Activated CD4-positive, alpha-beta T cell treated with anti-CD3 and anti-CD28 coated beads, Interleukin-2, amount 10 ng/mL, durations not matched to agents 24 days and 14 days (primary cell): Measurements from ENCODE around the gene MS4A13. TPM values are rescaled to one million over a fixed set of nuclear protein-coding genes. Genes with fewer than 3 reads are reported as not detected.

ENCODE experiments used
- DNase-seq: peaks from one replicate; pipeline ENCODE4 v3.0.0; 2022
- H3K27ac Mint-ChIP-seq: one replicate; pipeline ENCODE4 v1.8.0; 2022; ENCODE audit warnings: mild to moderate bottlenecking, mixed read lengths
- H3K27me3 Mint-ChIP-seq: one replicate; pipeline ENCODE4 v1.8.0; 2022; ENCODE audit warnings: mixed read lengths
- H3K36me3 Mint-ChIP-seq: one replicate; pipeline ENCODE4 v1.8.0; 2022; ENCODE audit warnings: low read depth, mild to moderate bottlenecking, mixed read lengths
- H3K4me1 Mint-ChIP-seq: one replicate; pipeline ENCODE4 v1.8.0; 2021; ENCODE audit warnings: mixed read lengths
- H3K4me3 Mint-ChIP-seq: one replicate; pipeline ENCODE4 v1.8.0; 2022; ENCODE audit warnings: mild to moderate bottlenecking, moderate library complexity, mixed read lengths
- H3K9me3 Mint-ChIP-seq: one replicate; pipeline ENCODE4 v1.8.0; 2021; ENCODE audit warnings: mixed read lengths
- intact Hi-C: fragments of 100-400 bp; cut with micrococcal nuclease; formaldehyde crosslinking; loops from one replicate; pipeline ENCODE4 v1.15.1; 2023
- total RNA-seq: library from RNA; stranded (reverse); gene quantifications from 2 replicates; pipeline ENCODE4 v1.2.3, GENCODE V29; 2022

The MS4A13 gene
- total RNA-seq, 1 donor from 2014 or later, result not detected

DNA sequence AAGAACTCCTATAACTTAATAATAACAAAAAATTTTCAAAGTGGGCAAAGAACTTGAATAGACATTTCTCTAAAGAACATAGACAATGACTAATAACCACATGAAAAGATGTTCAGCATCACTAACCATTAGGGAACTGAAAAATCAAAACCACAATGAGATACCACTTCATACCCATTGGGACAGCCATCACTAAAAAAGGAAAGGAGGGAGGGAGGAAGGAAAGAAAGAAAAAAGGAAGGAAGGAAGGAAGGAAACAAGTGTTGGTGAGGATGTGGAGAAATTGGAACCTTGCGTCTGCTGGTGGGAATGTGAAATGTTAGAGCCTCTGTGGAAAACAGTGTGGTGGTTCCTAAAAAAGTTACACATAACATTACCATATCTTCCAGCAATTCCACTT, 55.8 kb downstream of the MS4A13 start:
- H3K27me3 Mint-ChIP-seq, result peaks cover 10% of the 10 kb centered on the region
- H3K36me3 Mint-ChIP-seq, result no peaks in the 10 kb centered on the region
- intact Hi-C loops, result no loop called here
- DNase-seq, result no peak
- no peak overlapping the region for H3K27ac Mint-ChIP-seq
- H3K9me3 Mint-ChIP-seq, result no peaks in the 10 kb centered on the region
- no peak overlapping the region for H3K4me3 Mint-ChIP-seq
- no peaks in the 10 kb centered on the region for H3K4me1 Mint-ChIP-seq

DNA sequence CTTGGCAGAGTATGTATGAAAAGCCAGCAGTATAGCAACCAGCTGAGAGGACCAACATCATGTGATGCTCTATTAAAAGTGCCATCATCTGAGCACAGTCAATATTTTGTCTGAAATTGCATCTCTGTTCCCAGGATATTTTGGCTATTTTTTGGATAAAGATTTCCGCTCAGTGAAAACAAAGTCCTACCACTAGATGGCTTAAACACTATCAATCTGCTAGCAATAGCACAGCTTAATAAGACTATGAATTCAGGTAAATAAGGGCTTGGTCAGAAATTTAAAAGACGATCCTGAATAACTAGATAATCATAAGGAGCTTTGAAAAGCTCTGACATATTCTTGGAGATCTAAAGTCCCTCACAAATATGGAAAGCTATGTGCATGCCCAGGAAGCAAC, 74.4 kb downstream of the MS4A13 start:
- no peaks in the 10 kb centered on the region for H3K9me3 Mint-ChIP-seq
- H3K4me1 Mint-ChIP-seq, result no peaks in the 10 kb centered on the region
- no peak overlapping the region for H3K27ac Mint-ChIP-seq
- intact Hi-C loops, result no loop called here
- H3K4me3 Mint-ChIP-seq, result no peak overlapping the region
- no peaks in the 10 kb centered on the region for H3K36me3 Mint-ChIP-seq
- H3K27me3 Mint-ChIP-seq, result peaks cover 2% of the 10 kb centered on the region
- DNase-seq, result no peak

Other genes starting within 250 kb of the MS4A13 start
- gene MS4A4A, start 234.7 kb upstream of the MS4A13 start, total RNA-seq, result not detected in 2 replicates
- gene MS4A6E, start 188.1 kb upstream of the MS4A13 start, total RNA-seq, result not detected in 2 replicates
- gene MS4A7, start 136.9 kb upstream of the MS4A13 start, total RNA-seq, result not detected in 2 replicates
- gene MS4A14, start 118.9 kb upstream of the MS4A13 start, total RNA-seq, result not detected in 2 replicates
- not detected in 2 replicates for gene MS4A5, start 85.8 kb upstream of the MS4A13 start, total RNA-seq
- gene MS4A1, start 59.5 kb upstream of the MS4A13 start, total RNA-seq, result not detected in 2 replicates
- gene MS4A12, start 22.6 kb upstream of the MS4A13 start, total RNA-seq, result not detected in 2 replicates
- not detected in 2 replicates for gene MS4A8, start 184.2 kb downstream of the MS4A13 start, total RNA-seq
- not detected in 2 replicates for gene MS4A18, start 209.3 kb downstream of the MS4A13 start, total RNA-seq
- not detected in 2 replicates for gene MS4A15, start 241.5 kb downstream of the MS4A13 start, total RNA-seq